ENCODE data around the gene KMO. TPM values are rescaled to one million over a fixed set of nuclear protein-coding genes. Genes with fewer than 3 reads are reported as not detected.

Gene KMO
- total and polyA plus RNA-seq, 2 of the 13 experiments (the other 11 are each of a cell fraction or from before 2014, with no cell fraction given): 0.01 TPM; not detected in 1

DNA sequence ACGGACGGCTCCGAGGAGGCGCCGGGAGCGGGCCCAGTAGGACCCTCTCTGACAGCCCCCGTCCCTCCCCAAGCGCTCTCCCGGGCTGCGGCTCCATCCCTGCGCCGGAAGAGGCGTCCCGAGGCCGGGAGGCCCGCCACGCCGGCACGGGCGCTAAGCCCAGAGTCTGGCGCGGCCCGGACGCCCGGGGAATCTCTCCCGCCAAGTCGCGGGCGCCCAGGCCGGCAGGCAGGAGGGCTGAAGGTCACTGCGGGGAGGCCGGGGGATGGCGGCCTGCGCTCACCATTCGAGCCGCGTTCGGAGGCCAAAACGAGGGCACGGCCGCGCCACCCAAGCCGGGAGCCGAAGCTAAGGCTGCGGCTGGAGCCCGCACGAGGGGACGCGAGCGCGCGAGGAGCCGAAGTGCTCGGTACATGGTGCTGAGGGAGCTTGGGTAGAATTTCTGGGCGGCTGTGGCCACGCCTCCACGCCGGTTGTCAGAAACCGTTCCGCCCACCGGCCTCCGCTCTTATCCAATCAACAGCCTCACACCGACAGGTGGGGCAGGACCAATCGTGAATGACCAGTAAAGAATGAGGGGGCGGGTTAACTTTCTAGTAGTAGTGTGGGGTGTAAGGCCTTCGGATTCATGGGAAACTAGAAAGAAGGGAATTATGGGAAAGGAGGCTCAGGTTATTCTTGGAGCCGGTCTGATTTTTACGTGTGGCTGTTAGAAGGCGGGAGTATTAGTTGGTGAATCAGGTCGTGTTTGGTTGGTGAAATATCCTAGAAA is 12.7 kb upstream of the KMO start, which contains the start of gene FH (continued):
- TF ChIP-seq ZNF770 (CRISPR knock-in tag; IDR thresholded peaks at IDR 0.05): peak; percentile 64; the same call in 1 of the 2 replicates
- peak; percentile 45; the same call in 1 of the 2 replicates for TF ChIP-seq NR2C2 (CRISPR knock-in tag; IDR thresholded peaks at IDR 0.05; ENCODE audit: borderline replicate concordance)
- peak; percentile 81; the same call in 1 of the 2 replicates for TF ChIP-seq ZMAT3 (CRISPR knock-in tag; conservative IDR thresholded peaks at IDR 0.05)
- TF ChIP-seq ZNF264 (CRISPR knock-in tag; IDR thresholded peaks at IDR 0.05): 0 out of 2 replicates have a peak, but pooled peaks have one; percentile 4
- peak; percentile 81 for TF ChIP-seq MAX (IDR thresholded peaks at IDR 0.05)
- TF ChIP-seq, protein P1, sequence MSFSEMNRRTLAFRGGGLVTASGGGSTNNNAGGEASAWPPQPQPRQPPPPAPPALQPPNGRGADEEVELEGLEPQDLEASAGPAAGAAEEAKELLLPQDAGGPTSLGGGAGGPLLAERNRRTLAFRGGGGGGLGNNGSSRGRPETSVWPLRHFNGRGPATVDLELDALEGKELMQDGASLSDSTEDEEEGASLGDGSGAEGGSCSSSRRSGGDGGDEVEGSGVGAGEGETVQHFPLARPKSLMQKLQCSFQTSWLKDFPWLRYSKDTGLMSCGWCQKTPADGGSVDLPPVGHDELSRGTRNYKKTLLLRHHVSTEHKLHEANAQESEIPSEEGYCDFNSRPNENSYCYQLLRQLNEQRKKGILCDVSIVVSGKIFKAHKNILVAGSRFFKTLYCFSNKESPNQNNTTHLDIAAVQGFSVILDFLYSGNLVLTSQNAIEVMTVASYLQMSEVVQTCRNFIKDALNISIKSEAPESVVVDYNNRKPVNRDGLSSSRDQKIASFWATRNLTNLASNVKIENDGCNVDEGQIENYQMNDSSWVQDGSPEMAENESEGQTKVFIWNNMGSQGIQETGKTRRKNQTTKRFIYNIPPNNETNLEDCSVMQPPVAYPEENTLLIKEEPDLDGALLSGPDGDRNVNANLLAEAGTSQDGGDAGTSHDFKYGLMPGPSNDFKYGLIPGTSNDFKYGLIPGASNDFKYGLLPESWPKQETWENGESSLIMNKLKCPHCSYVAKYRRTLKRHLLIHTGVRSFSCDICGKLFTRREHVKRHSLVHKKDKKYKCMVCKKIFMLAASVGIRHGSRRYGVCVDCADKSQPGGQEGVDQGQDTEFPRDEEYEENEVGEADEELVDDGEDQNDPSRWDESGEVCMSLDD (CRISPR knock-in tag; IDR thresholded peaks at IDR 0.05; ENCODE audit: borderline replicate concordance): peak; percentile 32; the same call in 1 of the 2 replicates
- peak; percentile 84 to 95 for TF ChIP-seq POLR2A (IDR thresholded peaks at IDR 0.05; ENCODE audit: insufficient read depth in 1 of 2, low read depth in 2 of 2, low read length in 2 of 2)
- TF ChIP-seq MXI1 (IDR thresholded peaks at IDR 0.05; ENCODE audit: borderline replicate concordance, low read depth, low read length): peak; percentile 79; the same call in 2 of the 3 replicates
- 0 out of 2 replicates have a peak, but pooled peaks have one; percentile 73 for TF ChIP-seq FOXC1 (CRISPR knock-in tag; IDR thresholded peaks at IDR 0.05; ENCODE audit: borderline replicate concordance)
- peak; percentile 27; the same call in 1 of the 2 replicates for TF ChIP-seq RAD21 (CRISPR knock-in tag; IDR thresholded peaks at IDR 0.05)
- TF ChIP-seq SMC3 (IDR thresholded peaks at IDR 0.05; ENCODE audit: low read length): no peak
- peak; percentile 63; the same call in 1 of the 2 replicates for TF ChIP-seq NCOA1 (CRISPR knock-in tag; IDR thresholded peaks at IDR 0.05)
- TF ChIP-seq ZNF574 (CRISPR knock-in tag; IDR thresholded peaks at IDR 0.05): peak; percentile 70
- TF ChIP-seq NFYB (CRISPR knock-in tag; IDR thresholded peaks at IDR 0.05): peak; percentile 90
- peak; percentile 39; the same call in 1 of the 2 replicates for TF ChIP-seq MED1 (CRISPR knock-in tag; IDR thresholded peaks at IDR 0.05)
- 0 out of 2 replicates have a peak, but pooled peaks have one; percentile 70 for TF ChIP-seq KLF13 (CRISPR knock-in tag; IDR thresholded peaks at IDR 0.05)
- TF ChIP-seq RBFOX2 (IDR thresholded peaks at IDR 0.05; ENCODE audit: low read depth, low read length): peak; percentile 92
- TF ChIP-seq ZBTB1 (CRISPR knock-in tag; IDR thresholded peaks at IDR 0.05; ENCODE audit: borderline replicate concordance): no peak
- peak; percentile 84 for TF ChIP-seq POLR2G (IDR thresholded peaks at IDR 0.05; ENCODE audit: low read depth, low read length)
- no peak for TF ChIP-seq PRMT3 (CRISPR knock-in tag; IDR thresholded peaks at IDR 0.05; ENCODE audit: borderline replicate concordance, low read depth)

Data from HepG2 (cell line).